ENCODE data around the gene CHD3.

DNA sequence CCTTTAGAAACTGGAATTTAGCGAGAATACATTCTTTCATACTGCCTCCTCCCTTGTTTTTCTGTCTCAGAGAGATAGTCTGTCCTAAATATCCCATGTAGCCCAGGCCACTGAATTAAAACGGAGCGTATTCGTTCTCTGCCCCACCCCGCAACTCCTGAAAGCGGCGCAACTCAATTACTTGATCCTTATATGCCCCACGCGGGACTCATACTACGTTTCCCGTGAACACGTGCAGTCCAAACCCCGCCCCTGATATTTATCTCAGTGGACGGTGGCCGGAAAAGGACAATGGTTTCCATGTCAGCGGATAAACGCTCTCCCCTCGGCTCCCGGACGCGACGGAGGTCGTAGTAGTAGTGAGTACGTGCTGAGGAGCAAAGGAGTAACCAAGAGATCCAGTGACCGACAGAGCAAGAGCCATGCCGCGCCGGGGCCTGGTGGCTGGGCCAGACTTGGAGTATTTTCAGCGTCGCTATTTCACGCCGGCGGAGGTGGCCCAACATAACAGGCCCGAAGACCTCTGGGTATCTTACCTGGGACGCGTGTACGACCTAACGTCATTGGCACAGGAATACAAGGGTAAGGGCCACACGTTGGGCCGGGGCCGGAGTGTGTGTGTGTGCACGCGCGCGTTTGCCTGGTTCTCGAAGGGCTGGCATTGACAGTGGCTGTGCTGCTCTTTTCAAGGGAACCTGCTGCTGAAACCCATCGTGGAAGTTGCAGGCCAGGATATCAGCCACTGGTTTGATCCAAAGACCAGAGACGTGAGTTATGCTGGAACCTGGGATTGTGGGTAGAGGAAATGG is 30.7 kb upstream of the CHD3 start, which contains the start of gene CYB5D1:
- TF ChIP-seq RFX5 (IDR thresholded peaks at IDR 0.05; ENCODE audit: low read length) (no peak), ELF1 (IDR thresholded peaks at IDR 0.05) (peak; percentile 71), EP300 (IDR thresholded peaks at IDR 0.05; ENCODE audit: borderline replicate concordance in 1 of 2, low read depth in 1 of 2, low read length in 1 of 2) (no peak), EZH2phosphoT487 (IDR thresholded peaks at IDR 0.05; ENCODE audit: borderline replicate concordance, low read depth) (no peak)
- TF ChIP-seq, protein P1, sequence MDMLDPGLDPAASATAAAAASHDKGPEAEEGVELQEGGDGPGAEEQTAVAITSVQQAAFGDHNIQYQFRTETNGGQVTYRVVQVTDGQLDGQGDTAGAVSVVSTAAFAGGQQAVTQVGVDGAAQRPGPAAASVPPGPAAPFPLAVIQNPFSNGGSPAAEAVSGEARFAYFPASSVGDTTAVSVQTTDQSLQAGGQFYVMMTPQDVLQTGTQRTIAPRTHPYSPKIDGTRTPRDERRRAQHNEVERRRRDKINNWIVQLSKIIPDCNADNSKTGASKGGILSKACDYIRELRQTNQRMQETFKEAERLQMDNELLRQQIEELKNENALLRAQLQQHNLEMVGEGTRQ (IDR thresholded peaks at IDR 0.05; ENCODE audit: borderline replicate concordance, low read depth, low read length): peak; percentile 32; the same call in 1 of the 2 replicates
- TF ChIP-seq, protein P2, sequence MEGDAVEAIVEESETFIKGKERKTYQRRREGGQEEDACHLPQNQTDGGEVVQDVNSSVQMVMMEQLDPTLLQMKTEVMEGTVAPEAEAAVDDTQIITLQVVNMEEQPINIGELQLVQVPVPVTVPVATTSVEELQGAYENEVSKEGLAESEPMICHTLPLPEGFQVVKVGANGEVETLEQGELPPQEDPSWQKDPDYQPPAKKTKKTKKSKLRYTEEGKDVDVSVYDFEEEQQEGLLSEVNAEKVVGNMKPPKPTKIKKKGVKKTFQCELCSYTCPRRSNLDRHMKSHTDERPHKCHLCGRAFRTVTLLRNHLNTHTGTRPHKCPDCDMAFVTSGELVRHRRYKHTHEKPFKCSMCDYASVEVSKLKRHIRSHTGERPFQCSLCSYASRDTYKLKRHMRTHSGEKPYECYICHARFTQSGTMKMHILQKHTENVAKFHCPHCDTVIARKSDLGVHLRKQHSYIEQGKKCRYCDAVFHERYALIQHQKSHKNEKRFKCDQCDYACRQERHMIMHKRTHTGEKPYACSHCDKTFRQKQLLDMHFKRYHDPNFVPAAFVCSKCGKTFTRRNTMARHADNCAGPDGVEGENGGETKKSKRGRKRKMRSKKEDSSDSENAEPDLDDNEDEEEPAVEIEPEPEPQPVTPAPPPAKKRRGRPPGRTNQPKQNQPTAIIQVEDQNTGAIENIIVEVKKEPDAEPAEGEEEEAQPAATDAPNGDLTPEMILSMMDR (IDR thresholded peaks at IDR 0.05): no peak
- TF ChIP-seq, protein P3, sequence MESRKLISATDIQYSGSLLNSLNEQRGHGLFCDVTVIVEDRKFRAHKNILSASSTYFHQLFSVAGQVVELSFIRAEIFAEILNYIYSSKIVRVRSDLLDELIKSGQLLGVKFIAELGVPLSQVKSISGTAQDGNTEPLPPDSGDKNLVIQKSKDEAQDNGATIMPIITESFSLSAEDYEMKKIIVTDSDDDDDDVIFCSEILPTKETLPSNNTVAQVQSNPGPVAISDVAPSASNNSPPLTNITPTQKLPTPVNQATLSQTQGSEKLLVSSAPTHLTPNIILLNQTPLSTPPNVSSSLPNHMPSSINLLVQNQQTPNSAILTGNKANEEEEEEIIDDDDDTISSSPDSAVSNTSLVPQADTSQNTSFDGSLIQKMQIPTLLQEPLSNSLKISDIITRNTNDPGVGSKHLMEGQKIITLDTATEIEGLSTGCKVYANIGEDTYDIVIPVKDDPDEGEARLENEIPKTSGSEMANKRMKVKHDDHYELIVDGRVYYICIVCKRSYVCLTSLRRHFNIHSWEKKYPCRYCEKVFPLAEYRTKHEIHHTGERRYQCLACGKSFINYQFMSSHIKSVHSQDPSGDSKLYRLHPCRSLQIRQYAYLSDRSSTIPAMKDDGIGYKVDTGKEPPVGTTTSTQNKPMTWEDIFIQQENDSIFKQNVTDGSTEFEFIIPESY (IDR thresholded peaks at IDR 0.05; ENCODE audit: borderline replicate concordance, low read depth): peak; percentile 26

Measured in SK-N-SH (cell line).